Measurements from ENCODE around the gene FOXJ1. TPM values are rescaled to one million over a fixed set of nuclear protein-coding genes. Genes with fewer than 3 reads are reported as not detected.

FOXJ1 gene
- total and polyA plus RNA-seq, 2 of the 4 experiments (the other 2 are of a cell fraction), result 0.05 TPM; not detected in 1

DNA sequence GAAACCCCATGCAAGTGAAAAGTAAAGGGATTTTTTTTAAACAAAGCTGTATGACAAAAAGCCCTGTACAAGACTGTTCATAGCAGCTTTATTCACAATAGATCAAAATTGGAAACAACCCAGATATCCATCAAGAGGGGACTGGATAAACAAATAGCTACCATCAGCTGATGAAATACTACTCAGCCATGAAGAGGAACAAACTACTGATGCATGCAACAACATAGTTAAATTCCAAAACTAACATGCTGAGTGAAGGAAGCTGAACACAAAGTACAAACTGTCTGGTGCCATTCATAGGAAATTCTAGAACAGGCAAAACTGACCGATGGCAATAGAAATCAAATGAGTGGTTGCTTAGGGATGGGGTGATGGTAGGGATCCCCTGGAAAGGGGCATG is 15.1 kb downstream of the FOXJ1 start:
- Histone ChIP-seq H2BK20ac (ENCODE audit: low read depth, low read length) (no peak overlapping the region), H2BK15ac (ENCODE audit: low read depth, low read length) (no peak overlapping the region), H2BK5ac (ENCODE audit: low read depth, low read length, poor library complexity, severe bottlenecking) (no peak overlapping the region), H4K5ac (ENCODE audit: low read depth, low read length) (no peak overlapping the region), H3K56ac (ENCODE audit: extremely low read depth, insufficient read depth, low read length) (no peak overlapping the region), H2AK9ac (replicated peaks; ENCODE audit: low read depth, low read length, poor library complexity) (no peak overlapping the region), H4K91ac (ENCODE audit: insufficient read depth, low read depth, low read length) (no peak overlapping the region), H3K9me1 (ENCODE audit: insufficient read depth, low read length) (no peaks in the 10 kb centered on the region), H4K20me1 (ENCODE audit: insufficient read depth, low read length) (no peaks in the 10 kb centered on the region), H3K14ac (replicated peaks; ENCODE audit: low read depth, low read length) (no peak overlapping the region), H2BK120ac (ENCODE audit: low read depth, low read length) (no peak overlapping the region), H3K4me3 (ENCODE audit: insufficient read depth, low read depth, low read length) (no peak overlapping the region), H3K79me1 (ENCODE audit: low read depth in 1 of 2, low read length in 2 of 2) (no peaks in the 10 kb centered on the region), H3K36me3 (ENCODE audit: control insufficient read depth, insufficient read depth, low read length) (no peaks in the 10 kb centered on the region), H2AK5ac (ENCODE audit: low read depth, low read length) (no peak overlapping the region), H3K27ac (ENCODE audit: insufficient read depth, low read length) (no peak overlapping the region), H3K4me1 (ENCODE audit: control insufficient read depth, insufficient read depth, low read length) (peaks cover 3% of the 10 kb centered on the region; the same call in 1 of the 2 replicates), H3K27me3 (ENCODE audit: control insufficient read depth, insufficient read depth, low read length) (peaks cover 22% of the 10 kb centered on the region), H3K9ac (ENCODE audit: low read depth, low read length) (no peak overlapping the region), H3K9me3 (ENCODE audit: control insufficient read depth, insufficient read depth, low read length) (no peaks in the 10 kb centered on the region), H2AFZ (replicated peaks; ENCODE audit: low read length, poor library complexity) (no peak overlapping the region), H3K4ac (ENCODE audit: low read depth, low read length) (no peak overlapping the region), H3K18ac (ENCODE audit: low read depth, low read length) (no peak overlapping the region), H3K4me2 (ENCODE audit: low read depth, low read length) (no peak overlapping the region), H4K8ac (ENCODE audit: low read depth in 2 of 2, low read length in 2 of 2) (no peak overlapping the region), H3K23ac (ENCODE audit: low read depth, low read length) (no peak overlapping the region)
- dilution Hi-C loops (cut with HindIII; ENCODE audit: low sequenced_read_pairs, unreplicated experiment) (no loop called here), in situ Hi-C loops (cut with MboI; ENCODE audit: low sequenced_read_pairs) (no loop called here), intact Hi-C loops (cut with micrococcal nuclease) (no loop called here)
- POLR2A ChIA-PET (ENCODE audit: unreplicated experiment), result no interaction called here
- no CpG with 5 or more reads among the region's 1 CpG for WGBS, 2 experiments (ENCODE audit: extremely low coverage in 2 of 2, insufficient read length in 1 of 2)
- no TSS peak for BruUV-seq (replicated peaks)
- ATAC-seq (ENCODE audit: low read depth) (no peak), DNase-seq (no peak)
- TF ChIP-seq FOS (IDR thresholded peaks at IDR 0.05; ENCODE audit: low read depth, low read length), result no peak
- no peak for TF ChIP-seq CEBPB (IDR thresholded peaks at IDR 0.05; ENCODE audit: low read depth, low read length)
- TF ChIP-seq, protein P1, sequence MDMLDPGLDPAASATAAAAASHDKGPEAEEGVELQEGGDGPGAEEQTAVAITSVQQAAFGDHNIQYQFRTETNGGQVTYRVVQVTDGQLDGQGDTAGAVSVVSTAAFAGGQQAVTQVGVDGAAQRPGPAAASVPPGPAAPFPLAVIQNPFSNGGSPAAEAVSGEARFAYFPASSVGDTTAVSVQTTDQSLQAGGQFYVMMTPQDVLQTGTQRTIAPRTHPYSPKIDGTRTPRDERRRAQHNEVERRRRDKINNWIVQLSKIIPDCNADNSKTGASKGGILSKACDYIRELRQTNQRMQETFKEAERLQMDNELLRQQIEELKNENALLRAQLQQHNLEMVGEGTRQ (IDR thresholded peaks at IDR 0.05; ENCODE audit: low read depth, low read length), result no peak
- TF ChIP-seq CHD1 (IDR thresholded peaks at IDR 0.05; ENCODE audit: low read depth, low read length), result no peak
- no peak for TF ChIP-seq POLR2A (IDR thresholded peaks at IDR 0.05; ENCODE audit: low read depth, low read length)
- TF ChIP-seq RCOR1 (IDR thresholded peaks at IDR 0.05; ENCODE audit: insufficient replicate concordance, low read length), result no peak
- TF ChIP-seq NFE2L2 (IDR thresholded peaks at IDR 0.05; ENCODE audit: low read depth, low read length), result no peak
- no peak for TF ChIP-seq MAFK (IDR thresholded peaks at IDR 0.05; ENCODE audit: low read depth, low read length)
- no peak for TF ChIP-seq MXI1 (IDR thresholded peaks at IDR 0.05; ENCODE audit: borderline replicate concordance, low read depth, low read length)
- no peak for TF ChIP-seq RAD21 (IDR thresholded peaks at IDR 0.05; ENCODE audit: low read length)
- TF ChIP-seq, protein P2, sequence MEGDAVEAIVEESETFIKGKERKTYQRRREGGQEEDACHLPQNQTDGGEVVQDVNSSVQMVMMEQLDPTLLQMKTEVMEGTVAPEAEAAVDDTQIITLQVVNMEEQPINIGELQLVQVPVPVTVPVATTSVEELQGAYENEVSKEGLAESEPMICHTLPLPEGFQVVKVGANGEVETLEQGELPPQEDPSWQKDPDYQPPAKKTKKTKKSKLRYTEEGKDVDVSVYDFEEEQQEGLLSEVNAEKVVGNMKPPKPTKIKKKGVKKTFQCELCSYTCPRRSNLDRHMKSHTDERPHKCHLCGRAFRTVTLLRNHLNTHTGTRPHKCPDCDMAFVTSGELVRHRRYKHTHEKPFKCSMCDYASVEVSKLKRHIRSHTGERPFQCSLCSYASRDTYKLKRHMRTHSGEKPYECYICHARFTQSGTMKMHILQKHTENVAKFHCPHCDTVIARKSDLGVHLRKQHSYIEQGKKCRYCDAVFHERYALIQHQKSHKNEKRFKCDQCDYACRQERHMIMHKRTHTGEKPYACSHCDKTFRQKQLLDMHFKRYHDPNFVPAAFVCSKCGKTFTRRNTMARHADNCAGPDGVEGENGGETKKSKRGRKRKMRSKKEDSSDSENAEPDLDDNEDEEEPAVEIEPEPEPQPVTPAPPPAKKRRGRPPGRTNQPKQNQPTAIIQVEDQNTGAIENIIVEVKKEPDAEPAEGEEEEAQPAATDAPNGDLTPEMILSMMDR (conservative IDR thresholded peaks at IDR 0.05; ENCODE audit: low read depth, low read length), result no peak
- no peak for TF ChIP-seq SMC3 (IDR thresholded peaks at IDR 0.05; ENCODE audit: low read depth, low read length)
- TF ChIP-seq RFX5 (IDR thresholded peaks at IDR 0.05; ENCODE audit: low read depth, low read length), result no peak
- no peak for TF ChIP-seq BHLHE40 (IDR thresholded peaks at IDR 0.05; ENCODE audit: low read depth, low read length)
- TF ChIP-seq, protein P3, sequence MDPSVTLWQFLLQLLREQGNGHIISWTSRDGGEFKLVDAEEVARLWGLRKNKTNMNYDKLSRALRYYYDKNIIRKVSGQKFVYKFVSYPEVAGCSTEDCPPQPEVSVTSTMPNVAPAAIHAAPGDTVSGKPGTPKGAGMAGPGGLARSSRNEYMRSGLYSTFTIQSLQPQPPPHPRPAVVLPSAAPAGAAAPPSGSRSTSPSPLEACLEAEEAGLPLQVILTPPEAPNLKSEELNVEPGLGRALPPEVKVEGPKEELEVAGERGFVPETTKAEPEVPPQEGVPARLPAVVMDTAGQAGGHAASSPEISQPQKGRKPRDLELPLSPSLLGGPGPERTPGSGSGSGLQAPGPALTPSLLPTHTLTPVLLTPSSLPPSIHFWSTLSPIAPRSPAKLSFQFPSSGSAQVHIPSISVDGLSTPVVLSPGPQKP (IDR thresholded peaks at IDR 0.05; ENCODE audit: borderline replicate concordance, low read depth, low read length), result no peak
- CTCF ChIA-PET, result interaction anchor here (3.1 kb wide), 1 partner anchor 154 kb away, joined by 14 read pairs; no protein-coding TSS in a partner anchor

Data from IMR-90 (cell line).